Glomerular visceral epithelial cell (primary cell): ENCODE data around the gene TMEM205.
"Not testable (repeated sequence)": the region's sequence is repeated elsewhere in the genome, so short reads cannot be mapped to it uniquely, and the experiment has no call there.

Source experiments
- DNase-seq: peaks from one replicate; pipeline ENCODE4 v3.0.0-alpha.2; 2016; ENCODE audit errors: extremely low spot score

Gene TMEM205

DNA sequence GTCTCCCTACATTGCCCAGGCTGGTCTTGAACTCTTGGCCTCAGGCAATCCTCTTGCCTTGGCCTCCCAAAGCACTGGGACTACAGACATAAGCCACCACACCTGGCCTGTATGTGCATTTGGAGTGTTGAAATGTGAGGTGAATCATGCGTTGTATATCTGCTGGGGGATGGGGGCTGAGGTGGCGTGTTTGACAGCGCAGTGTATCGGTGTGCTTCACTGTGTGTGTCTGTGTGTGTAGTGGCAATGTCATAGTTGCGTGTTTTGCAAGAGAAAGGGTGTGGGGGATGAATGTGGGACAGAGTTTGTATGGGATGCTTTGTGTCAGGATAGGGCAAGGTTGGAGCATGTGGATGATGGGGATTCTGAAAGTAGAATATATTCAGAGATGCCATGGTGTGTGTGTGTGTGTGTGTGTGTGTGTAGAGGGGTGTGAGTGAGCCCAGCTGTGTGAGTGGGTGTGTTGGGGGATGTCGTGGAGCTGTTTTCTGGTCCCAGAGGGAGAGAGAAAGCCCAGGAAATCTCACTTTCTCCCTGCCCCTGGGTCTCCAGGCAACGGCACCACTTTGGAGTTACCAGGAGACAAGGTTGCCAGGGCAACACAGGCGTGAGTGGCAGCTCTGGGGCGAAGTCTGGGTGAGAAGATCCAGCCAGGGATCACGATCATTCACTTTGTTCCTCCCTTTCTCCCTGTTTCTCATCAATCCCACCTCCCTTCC, 27.3 kb upstream of the TMEM205 start:
- no peak for DNase-seq

DNA sequence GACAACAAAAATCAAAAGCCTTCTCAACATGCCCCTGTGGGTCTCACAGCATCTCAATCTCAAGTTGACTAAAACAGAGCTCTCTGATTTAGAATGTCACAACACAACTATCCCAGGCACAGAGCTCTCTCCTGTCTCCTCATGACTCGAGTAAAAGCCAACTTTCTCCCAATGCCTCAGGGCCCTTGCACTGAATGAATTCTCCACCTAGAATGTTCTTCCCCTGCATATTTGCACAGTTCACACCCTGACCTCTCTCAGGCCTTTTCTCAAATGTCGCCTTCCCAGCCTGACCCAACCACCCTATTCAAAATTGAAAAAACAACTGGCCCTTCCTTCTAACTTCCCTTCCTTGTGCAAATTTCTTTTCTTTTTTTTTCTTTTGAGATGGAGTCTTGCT, 24.7 kb upstream of the TMEM205 start:
- no peak for DNase-seq

DNA sequence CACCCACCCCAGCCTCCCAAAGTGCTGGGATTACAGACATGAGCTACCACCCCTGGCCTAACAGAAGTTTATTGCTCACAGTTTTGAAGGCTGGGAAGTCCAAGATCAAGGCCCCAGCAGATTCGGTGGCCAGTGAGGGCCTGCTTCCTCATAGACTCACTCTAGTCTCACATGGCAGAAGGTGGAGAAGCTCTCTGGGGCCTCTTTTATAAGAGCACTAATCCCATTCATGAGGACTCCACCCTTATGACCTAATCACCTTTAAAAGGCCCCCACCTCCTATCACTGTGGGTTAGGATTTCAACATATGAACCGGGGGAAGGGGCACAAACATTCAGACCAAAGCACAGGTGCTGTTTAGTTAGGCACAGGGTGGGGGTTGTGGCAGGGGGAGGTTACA, 21.5 kb upstream of the TMEM205 start:
- no peak for DNase-seq

DNA sequence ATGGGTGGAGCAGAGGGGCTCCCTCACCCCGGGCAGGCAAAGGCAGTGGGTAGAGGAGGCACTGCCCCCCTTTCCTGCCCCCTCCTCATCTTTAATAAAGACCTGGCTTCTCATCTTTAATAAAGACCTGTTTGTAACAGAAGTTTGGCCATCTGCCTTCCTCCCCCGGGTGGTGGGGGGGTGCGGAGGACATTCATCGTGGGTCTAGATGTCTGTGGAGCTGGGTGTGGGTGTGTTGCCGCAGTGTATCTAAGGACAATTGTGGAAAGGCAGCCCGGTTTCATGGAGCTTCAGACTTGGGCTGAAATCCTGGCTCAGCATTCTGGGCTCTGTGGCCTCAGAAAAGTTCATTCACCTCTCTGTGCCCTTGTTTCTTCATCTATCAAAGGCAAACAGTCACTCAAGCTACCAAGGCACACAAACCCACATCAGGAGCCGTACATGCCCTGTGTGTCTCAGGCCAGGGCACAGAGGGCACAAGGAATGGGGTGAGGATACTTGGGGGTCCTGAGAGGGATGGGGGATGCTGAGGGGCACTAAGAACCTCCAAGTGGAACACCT, 19.6 kb upstream of the TMEM205 start:
- DNase-seq = no peak

DNA sequence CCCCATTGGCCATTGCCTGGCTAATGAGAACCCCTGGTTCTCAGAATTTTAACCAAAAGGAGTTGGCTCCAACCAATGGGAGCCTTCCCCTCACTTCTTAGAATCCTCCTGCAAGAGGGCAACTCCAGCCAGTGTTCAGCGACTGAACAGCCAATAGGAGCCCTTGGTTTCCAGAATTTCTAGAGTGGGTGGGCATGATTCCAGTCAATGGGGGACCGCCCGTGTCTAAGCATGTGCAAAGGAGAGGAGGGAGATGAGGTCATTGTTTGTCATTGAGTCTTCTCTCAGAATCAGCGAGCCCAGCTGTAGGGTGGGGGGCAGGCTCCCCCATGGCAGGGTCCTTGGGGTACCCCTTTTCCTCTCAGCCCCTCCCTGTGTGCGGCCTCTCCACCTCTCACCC, 18.9 kb upstream of the TMEM205 start:
- no peak for DNase-seq

DNA sequence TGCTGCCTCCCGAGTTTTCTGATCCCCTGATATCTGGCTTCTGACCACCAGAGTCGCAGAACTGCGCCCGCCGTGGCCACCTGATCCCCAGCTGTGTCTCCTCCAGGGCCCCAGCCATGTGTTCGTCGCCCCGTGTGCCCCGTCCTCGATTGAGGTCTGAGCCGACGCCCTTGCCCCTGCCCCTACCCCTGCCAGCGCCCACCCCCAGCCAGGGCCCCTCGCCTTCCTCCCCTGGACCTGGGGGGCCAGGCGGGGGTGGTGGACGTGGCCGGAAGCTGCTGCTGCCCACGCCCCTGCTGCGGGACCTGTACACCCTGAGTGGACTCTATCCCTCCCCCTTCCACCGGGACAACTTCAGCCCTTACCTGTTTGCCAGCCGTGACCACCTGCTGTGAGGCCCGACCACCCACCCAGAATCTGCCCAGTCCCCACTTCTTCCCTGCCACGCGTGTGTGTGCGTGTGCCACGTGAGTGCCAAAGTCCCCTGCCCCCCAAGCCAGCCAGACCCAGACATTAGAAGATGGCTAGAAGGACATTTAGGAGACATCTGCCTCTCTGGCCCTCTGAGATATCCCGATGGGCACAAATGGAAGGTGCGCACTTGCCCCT, 18.3 kb upstream of the TMEM205 start:
- no peak for DNase-seq

DNA sequence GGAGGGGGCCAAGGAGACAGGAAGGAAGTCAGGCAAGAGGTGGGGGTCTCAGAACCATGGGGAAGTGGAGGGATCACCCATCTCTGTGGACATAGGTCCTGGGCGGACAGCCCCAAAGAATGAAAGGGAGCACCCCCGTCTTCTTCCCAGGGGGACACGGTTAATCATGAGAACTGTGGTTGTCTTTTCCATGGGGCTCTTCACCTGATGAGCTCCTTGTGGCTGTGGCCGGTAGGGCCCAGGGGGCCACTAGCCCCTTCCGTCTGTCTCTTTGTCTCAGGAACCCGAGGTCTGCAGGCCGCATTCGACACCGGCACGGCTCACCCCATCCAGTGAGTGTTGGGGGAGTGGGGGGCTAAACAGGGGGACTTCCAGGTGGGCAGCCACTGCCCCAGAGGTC, 17.8 kb upstream of the TMEM205 start:
- DNase-seq = no peak

DNA sequence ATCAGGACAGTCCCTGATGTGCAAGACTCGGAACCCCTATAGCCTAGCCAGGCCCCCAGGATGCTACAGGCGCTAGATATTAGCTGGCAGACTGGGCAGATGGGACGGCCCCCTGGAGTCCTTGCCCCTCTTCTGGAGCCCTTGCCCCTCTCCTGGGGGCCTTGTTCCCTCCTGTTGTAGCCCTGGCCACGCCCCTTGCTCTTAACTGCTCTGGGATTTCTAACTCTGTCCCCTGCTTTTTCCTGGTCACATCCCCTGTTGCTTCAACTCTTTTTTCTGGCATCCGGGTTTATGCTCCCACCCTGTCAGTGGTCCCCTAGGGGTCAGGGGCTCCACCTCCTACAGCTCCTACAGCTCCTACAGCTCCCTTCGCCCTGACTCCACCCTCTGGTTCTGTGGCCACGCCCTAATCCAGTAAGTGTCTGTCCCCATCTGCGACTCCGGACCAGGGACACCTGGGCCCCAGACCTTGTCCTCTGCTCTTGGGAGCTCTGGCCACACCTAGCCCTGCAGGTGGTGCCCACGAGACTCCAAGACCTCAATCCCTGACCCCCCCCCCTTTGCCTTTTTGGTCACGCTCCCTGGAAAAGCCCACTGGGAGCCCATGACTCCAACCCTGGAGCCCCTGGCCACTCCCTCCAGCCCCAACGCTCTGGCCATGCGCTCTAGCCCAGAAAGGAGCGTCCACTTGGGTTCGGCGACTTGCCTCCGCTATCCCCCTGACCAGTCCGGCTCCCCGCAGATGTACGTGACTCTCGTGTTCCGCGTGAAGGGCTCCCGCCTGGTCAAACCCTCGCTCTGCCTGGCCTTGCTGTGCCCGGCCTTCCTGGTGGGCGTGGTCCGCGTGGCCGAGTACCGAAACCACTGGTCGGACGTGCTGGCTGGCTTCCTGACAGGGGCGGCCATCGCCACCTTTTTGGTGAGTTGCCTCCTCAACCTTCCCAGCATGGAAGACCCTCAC, 16.0 kb upstream of the TMEM205 start:
- no peak for DNase-seq

DNA sequence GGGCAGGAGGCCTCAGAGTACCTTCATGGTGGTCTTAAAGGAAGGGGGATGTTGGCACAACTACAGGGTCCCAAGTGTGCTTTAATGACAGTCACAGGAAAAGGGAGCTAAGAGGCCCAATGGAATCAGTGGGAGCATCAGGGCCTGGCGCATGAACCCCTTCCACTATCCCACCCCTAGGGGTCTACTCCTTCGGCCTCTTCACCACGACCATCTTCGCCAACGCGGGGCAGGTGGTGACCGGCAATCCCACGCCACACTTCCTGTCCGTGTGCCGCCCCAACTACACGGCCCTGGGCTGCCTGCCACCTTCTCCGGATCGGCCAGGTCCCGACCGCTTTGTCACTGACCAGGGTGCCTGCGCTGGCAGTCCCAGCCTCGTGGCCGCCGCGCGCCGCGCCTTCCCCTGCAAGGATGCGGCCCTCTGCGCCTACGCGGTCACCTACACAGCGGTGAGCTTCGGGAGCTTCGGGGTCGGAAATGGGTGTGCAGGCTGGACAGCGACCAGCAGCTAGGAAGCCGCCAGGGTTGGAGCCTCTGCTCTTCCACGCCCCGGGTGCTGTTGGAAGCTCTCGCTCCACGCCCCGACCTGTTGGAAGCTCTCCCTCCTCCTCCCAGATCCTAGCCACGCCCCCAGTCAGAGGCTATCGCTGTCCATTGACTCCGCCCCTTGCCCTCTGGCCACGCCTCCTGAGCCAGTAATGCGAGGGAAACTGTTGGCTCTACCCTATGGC, 15.1 kb upstream of the TMEM205 start:
- no peak for DNase-seq

DNA sequence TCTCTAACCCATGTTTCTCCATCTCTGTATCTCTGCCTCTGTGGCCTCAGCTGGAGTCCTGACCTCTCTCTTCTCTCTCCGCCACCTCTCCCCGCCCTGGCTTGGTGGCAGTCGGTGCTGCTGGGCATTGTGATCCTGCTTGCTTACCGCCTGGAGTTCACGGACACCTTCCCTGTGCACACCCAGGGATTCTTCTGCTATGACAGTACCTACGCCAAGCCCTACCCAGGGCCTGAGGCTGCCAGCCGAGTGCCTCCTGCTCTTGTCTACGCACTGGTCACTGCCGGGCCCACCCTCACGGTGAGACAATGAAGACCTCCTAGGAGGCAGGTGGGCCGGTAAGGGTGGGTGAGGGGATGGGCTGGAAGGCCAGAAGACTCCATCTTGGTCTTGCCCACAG, 13.4 kb upstream of the TMEM205 start:
- DNase-seq = no peak

DNA sequence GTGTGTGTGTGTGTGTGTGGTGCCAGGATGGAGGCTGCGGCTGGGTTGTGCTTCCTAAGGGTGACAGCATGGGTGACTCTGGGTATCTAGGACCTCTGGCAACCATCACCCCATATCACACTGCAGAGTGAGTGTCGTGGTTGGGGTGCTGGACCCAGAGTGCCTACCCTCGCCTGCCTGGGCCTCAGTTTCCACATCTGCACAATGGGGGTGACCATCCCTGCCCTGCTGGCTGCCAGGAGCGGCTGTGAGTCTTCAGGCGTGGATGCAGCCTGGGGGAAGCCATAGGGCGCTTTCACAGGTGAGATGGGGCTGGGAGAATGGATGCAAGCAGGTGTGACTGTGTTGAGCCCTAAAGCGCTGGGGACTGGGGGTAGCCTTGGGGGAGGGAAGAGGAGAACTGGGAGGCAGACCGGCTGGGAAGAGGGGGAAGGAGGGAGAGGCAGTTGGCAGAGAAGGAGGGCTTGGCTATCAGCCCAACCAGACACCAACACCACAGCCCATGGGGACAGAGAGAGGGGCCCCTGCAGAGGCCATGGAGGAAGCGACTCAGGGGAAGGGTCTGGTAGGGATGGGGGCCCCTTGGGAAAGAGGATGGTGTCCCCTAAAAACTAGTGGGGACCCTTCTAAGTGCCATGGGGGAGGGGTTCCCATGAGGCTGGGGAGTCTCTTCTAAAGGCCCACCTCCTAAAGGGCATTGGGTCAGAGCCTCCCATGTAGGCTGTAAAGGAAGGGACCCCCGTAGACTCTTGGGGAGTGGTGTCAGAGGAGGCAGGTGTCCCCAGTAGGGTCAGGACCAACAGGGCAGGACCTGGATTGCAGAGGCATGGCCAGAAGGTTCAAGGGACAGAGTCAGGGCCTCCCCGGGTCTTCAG, 10.8 kb upstream of the TMEM205 start:
- no peak for DNase-seq

DNA sequence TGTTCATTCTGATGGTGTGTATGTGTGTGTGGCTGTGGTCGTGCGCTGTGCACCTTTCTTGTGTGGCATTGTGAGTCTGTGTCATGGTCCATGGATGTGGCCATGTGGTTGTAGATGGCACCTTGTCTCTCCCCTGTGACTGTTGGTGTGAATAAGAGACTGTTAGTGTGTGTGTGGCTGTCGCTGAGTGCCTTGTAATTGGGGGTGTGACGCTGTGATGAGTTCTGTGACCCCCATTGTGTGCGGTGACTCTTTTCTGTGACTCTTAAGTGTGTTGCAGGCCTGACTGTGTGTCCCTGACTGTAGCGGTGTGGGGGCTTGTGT, 10.0 kb upstream of the TMEM205 start:
- DNase-seq = no peak

DNA sequence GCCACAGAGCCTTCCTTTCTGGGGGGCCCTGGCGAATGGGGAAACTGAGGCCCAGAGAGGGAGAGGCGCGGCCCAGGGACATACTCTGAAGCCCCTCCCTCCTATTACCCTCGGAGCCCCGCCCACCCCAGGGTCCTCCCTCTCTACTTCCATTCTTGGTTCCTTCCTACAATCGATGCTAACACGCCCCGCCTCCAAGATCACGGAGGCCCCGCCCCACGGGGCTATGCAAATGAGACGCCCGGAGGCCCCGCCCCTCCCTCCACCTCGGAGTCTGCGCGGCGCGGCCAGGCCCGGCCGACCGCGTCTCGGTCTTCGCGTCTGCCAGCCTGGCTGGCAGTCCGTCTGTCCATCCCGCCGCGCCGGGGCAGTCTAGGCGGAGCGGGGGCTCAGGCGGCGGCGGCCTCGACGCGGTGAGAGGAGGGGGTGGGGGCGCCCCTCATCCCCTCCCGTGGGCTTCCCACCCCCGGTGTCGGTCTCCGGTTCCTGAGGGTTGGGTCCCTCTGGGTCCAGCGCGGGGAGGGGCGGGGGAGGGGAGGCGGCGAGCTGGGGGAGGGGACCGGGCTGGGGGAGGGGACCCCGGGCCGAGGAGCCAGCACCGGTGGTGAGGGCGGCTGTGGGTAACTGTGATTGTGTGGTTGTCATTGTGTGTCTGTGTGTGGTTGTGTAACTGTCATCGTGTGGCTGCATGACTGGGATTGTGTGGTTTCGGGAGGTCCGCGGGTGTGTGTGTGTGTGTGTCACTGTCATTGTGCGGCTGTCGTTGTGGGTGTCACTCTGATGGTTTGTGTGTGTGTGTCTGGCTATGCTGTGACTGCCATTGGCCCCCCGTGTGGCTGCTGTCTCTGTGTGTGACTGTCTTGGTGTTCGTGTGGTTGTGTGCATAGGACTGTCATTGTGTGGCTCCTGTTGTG, 9.3 kb upstream of the TMEM205 start, which contains the start of gene PLPPR2:
PLPPR2 (plus strand) TSS at position 273 of the 914 bp plus-strand sequence. CDS start 2,242 bp downstream, outside the sequence.
- DNase-seq = peak; percentile 86

DNA sequence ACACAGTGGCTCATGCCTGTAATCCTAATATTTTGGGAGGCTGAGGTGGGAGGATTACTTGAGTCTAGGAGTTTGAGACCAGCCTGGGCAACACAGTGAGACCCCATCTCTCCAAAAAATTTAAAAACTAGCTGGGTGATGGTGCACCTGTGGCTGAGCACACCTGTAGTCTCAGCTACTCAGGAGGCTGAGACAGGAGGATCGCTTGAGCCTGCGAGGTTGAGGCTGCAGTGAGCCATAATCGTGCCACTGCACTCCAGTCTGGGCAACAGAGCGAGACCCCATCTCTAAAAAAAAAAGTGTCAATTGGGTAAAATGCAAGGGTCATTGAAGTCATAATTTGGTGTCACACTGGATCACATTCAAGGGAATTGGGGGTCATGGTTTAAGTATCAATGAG, 8.0 kb upstream of the TMEM205 start:
- not testable (repeated sequence) for DNase-seq

DNA sequence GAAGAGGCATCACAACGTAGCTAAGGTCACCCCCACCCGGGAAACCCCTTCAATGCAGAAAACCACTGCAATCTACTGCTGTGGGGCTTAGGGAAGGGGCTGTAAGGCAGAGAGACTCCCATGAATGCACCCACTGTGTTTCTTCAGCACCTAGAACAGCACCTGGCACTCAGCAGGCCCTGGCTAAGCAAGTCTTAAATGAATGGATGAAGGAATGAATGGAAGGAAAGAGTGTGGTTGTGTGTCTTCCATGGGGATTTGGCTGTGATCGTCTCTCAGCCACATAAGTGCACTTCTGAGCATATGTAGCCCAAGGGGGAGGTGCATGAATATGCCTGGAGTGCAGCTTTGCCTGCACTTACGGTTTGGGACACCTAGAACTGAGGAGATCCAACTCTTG, 3.1 kb upstream of the TMEM205 start:
- DNase-seq = no peak

DNA sequence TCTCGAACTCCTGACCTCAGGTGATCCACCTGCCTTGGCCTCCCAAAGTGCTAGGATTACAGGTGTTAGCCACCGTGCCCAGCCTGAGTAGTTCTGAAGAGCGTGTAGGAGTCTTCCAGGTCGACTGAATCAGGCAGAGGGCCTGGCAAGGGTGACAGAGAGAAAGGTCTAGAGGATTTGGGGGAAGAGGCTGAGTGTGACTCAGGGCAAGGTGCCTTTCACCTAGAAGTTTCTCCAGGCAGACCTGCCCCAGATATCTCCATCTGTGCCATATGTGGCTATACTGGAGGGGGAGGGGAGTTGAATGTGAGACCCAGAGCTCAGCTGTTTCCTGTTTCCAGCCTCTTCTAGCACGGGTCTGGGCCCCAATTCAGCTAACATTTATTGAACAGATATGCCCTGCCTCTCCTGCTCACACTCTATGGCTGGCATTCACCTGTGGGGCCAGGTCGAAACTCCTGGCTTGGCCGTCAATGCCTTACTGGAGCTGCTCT, 1.5 kb upstream of the TMEM205 start:
- DNase-seq = no peak

DNA sequence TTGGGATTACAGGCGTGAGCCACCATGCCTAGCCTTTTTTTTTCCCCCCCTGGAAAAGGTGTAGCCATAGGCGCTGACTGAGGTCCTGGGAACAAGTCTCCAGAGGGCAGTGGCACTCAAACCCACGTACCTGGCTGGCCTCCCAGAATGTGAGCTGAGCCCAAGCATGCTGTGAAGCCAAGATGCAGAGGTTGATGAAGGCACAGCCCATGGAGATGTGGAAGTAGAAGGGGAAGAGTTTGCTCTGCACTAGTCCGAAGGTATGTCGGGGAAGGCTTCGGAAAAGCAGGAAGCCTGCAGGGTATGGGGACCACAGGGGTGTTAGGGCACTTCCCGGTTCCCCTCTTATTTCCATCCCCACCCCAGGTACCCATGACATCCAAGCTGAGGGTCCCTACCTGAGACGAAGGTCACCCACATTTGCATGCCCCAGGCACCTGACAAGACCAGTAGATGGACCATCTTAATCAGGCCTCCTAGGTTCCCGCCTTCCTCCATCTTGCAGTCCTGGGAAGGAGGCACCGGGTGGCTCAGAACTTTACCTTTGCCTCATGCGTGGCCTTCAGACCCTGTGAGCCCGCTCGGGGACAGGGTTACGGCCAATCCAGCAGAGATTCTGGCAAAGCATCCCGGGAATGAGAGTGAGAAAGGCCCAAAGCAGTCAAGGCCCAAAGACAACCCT, 805 bp downstream of the TMEM205 start:
- DNase-seq = no peak

DNA sequence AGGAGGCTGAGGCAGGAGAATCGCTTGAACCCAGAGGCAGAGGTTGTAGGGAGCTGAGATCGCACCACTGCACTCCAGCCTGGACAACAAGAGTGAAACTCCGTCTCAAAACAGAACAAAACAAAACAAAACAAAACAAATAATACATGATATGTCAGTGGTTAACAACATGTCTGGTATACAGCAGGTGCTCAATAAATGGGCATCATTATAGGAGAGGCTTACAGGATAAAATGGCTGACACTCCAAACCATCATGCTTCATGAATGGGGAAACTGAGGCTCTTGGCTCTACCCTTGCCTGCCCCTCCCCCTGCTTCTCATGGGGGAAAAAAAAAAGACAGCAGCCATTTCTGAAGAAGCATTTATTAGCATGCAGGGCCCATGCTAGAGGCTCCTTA, 3.6 kb downstream of the TMEM205 start:
- DNase-seq = no peak

DNA sequence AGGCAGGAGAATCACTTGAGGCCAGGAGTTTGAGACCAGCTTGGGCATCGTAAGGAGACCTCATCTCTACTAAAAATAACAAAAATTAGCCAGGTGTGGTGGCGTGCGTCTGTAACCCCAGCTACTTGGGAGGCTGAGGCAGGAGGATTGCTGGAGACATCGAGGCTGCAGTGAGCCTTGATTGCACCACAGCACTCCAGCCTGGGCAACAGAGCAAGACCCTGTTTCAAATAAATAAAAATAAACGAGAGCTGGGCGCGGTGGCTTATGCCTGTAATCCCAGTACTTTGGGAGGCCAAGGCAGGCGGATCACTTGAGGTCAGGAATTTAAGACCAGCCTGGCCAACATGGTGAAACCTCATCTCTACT, 6.0 kb downstream of the TMEM205 start:
- DNase-seq = not testable (repeated sequence)
